Lung (tissue), 12 donors: ENCODE data around the gene MMP17. TPM values are rescaled to one million over a fixed set of nuclear protein-coding genes. Genes with fewer than 3 reads are reported as not detected.

Experiments
- ATAC-seq: fragments of 200-7000 bp; cut with Tn5 transposase; one replicate; pipeline ENCODE4 v1.9.1; 2020; ENCODE audit warnings: moderate number of reproducible peaks; ENCODE audit not compliant: insufficient read depth, low FRiP score
- DNase-seq, 3 donors: peaks; one replicate each; pipeline ENCODE4 v3.0.0-alpha.2; 2013 to 2017
- H3K27ac ChIP-seq, 2 donors: one replicate each; pipeline ENCODE4 v1.5.1; 2013; ENCODE audit warnings: mild to moderate bottlenecking in 2 of 2, moderate library complexity in 2 of 2, control low read depth in 1 of 2, inconsistent platforms in 1 of 2, low read depth in 1 of 2, low read length in 1 of 2
- H3K27me3 ChIP-seq, 3 donors: one replicate each; pipeline ENCODE4 v1.5.1; 2013; ENCODE audit warnings: low read length in 2 of 3; ENCODE audit not compliant: control insufficient read depth in 3 of 3, insufficient read depth in 3 of 3
- H3K36me3 ChIP-seq, 4 donors: one replicate each; pipeline ENCODE4 v1.5.1; 2013; ENCODE audit warnings: low read length in 4 of 4, mild to moderate bottlenecking in 1 of 4, moderate library complexity in 1 of 4; ENCODE audit not compliant: control insufficient read depth in 4 of 4, insufficient read depth in 4 of 4
- H3K4me1 ChIP-seq, 5 donors: one replicate each; pipeline ENCODE4 v1.5.1; 2013; ENCODE audit warnings: low read length in 5 of 5, mild to moderate bottlenecking in 2 of 5, moderate library complexity in 1 of 5; ENCODE audit not compliant: control insufficient read depth in 5 of 5, insufficient read depth in 5 of 5
- H3K4me3 ChIP-seq: one replicate; pipeline ENCODE4 v1.5.1; 2013; ENCODE audit warnings: mild to moderate bottlenecking, control low read depth, moderate library complexity
- H3K9ac ChIP-seq, 2 donors: one replicate each; pipeline ENCODE4 v1.5.1; 2013; ENCODE audit warnings: low read length in 2 of 2, control low read depth in 1 of 2; ENCODE audit not compliant: insufficient read depth in 1 of 2
- H3K9me3 ChIP-seq, 4 donors: one replicate each; pipeline ENCODE4 v1.5.1; 2013; ENCODE audit warnings: low read length in 3 of 4, mild to moderate bottlenecking in 1 of 4, moderate library complexity in 1 of 4; ENCODE audit not compliant: control insufficient read depth in 4 of 4, insufficient read depth in 3 of 4
- CTCF ChIP-seq: IDR thresholded peaks from 2 replicates; pipeline ENCODE4 v1.5.1; 2012; ENCODE audit warnings: mild to moderate bottlenecking; ENCODE audit errors: control extremely low read depth, extremely low read depth
- WGBS, 2 donors: extraction: QIAGEN DNeasy Blood & Tissue Kit; methylation state at CpG; one replicate each; pipeline ENCODE4 v1.1.7; 2013; 5-methylcytosine and 5-hydroxymethylcytosine counted together
- polyA plus RNA-seq, 2 donors: library from polyadenylated mRNA; stranded (reverse); fragments of 200-250 nt; gene quantifications; one replicate each; pipeline ENCODE4 v1.2.1, GENCODE V29; 2013
- total RNA-seq, 2 donors: library from RNA; depleted of rRNA in 1 of 2; stranded (reverse); fragments of >200 nt in 1 of 2; gene quantifications; one replicate each; pipeline ENCODE4 v1.2.1, GENCODE V29; 2014 to 2021
- donor health status: control.
- donor health status: control.
- donor health status: Bipolar disorder and iron deficiency.
- donor health status: healthy.
- donor health status: DM: yes; HTN: yes; CAD: no.

MMP17 gene
- total and polyA plus RNA-seq, 4 donors = 1.7 to 5.6 (median 3.9) TPM

- H3K36me3 ChIP-seq = no peaks in the 10 kb centered on the region
- WGBS, 2 donors = 88 to 89% methylated on average over 32 to 41 of the region's 41 CpGs
- TF ChIP-seq CTCF = peak; percentile 45
- no peak overlapping the region for H3K27ac ChIP-seq
- no peak overlapping the region for H3K4me3 ChIP-seq
- no peaks in the 10 kb centered on the region for H3K4me1 ChIP-seq
- ATAC-seq (no peak), DNase-seq (peak in 2 of 3 donors; percentile 8 to 43)
- no peaks in the 10 kb centered on the region for H3K9me3 ChIP-seq
- no peak overlapping the region for H3K9ac ChIP-seq
- H3K27me3 ChIP-seq = peaks cover 0 to 3% (median 0%) of the 10 kb centered on the region in 3 donors
Measured at GRCh38 chr12:131850856-131851559, 22.8 kb downstream of the MMP17 start.

GRCh38 chr12:131851741-131852550 lies 23.8 kb downstream of the MMP17 start:
- Histone ChIP-seq H3K4me1 (no peaks in the 10 kb centered on the region), H3K4me3 (no peak overlapping the region), H3K27me3 (peaks cover 0 to 3% (median 0%) of the 10 kb centered on the region in 3 donors), H3K36me3 (no peaks in the 10 kb centered on the region), H3K9me3 (no peaks in the 10 kb centered on the region), H3K27ac (no peak overlapping the region), H3K9ac (no peak overlapping the region)
- TF ChIP-seq CTCF = no peak
- ATAC-seq = no peak
- WGBS, 2 donors = 76 to 79% methylated on average over 34 to 37 of the region's 37 CpGs
- DNase-seq = no peak

GRCh38 chr12:131852551-131853299 lies 24.5 kb downstream of the MMP17 start:
- no peak for DNase-seq
- no peak overlapping the region for H3K4me3 ChIP-seq
- H3K27me3 ChIP-seq = peaks cover 0 to 3% (median 0%) of the 10 kb centered on the region in 3 donors
- H3K9ac ChIP-seq = no peak overlapping the region
- H3K36me3 ChIP-seq = no peaks in the 10 kb centered on the region
- TF ChIP-seq CTCF = no peak
- 34 to 45% methylated on average over 23 to 24 of the region's 24 CpGs for WGBS, 2 donors
- H3K9me3 ChIP-seq = no peaks in the 10 kb centered on the region
- ATAC-seq = no peak
- H3K4me1 ChIP-seq = no peaks in the 10 kb centered on the region
- H3K27ac ChIP-seq = no peak overlapping the region
